IMR-90 (cell line): ENCODE measurements around the gene PLEKHH1. TPM values are rescaled to one million over a fixed set of nuclear protein-coding genes. Genes with fewer than 3 reads are reported as not detected.

Experiments
- ATAC-seq: fragments of 200-7000 bp; cut with Tn5 transposase; 2 replicates; pipeline ENCODE4 v1.9.1; 2020; ENCODE audit warnings: low read depth, mild to moderate bottlenecking, moderate library complexity
- BruUV-seq: library from RNA; stranded (reverse); fragments of 400-500 nt; replicated peaks from 2 replicates; lab custom pipeline; 2021; lab: Mats Ljungman, UMichigan
- CTCF ChIA-PET: fragments of 300-600 bp; formaldehyde crosslinking; extraction: SDS; loops from one replicate; lab custom pipeline; 2021; ENCODE audit warnings: antibody characterized with exemption; lab: Yijun Ruan, JAX
- POLR2A ChIA-PET: fragments of 300-600 bp; sonication (Branson Sonifier 250); formaldehyde crosslinking; loops from one replicate; lab custom pipeline; 2022; ENCODE audit warnings: antibody characterized with exemption; ENCODE audit not compliant: unreplicated experiment; lab: Charles Lee
- DNase-seq: peaks from one replicate; pipeline ENCODE4 v3.0.0; 2013
- H2AFZ ChIP-seq: replicated peaks from 2 replicates; pipeline ENCODE3; 2013; ENCODE audit warnings: low read length, mild to moderate bottlenecking; ENCODE audit not compliant: poor library complexity
- H2AK5ac ChIP-seq: 2 replicates; pipeline ENCODE4 v1.6.1; 2013; ENCODE audit warnings: low read depth, low read length, inconsistent platforms
- H2AK9ac ChIP-seq: replicated peaks from 2 replicates; pipeline ENCODE3; 2013; ENCODE audit warnings: mild to moderate bottlenecking, low read depth, low read length, moderate library complexity; ENCODE audit not compliant: poor library complexity
- H2BK120ac ChIP-seq: 2 replicates; pipeline ENCODE4 v1.6.1; 2013; ENCODE audit warnings: low read depth, low read length, inconsistent platforms
- H2BK15ac ChIP-seq: 3 replicates; pipeline ENCODE4 v1.6.1; 2013; ENCODE audit warnings: low read depth, low read length, inconsistent platforms
- H2BK20ac ChIP-seq: 2 replicates; pipeline ENCODE4 v1.6.1; 2013; ENCODE audit warnings: low read depth, mild to moderate bottlenecking, inconsistent platforms, low read length, moderate library complexity
- H2BK5ac ChIP-seq: 2 replicates; pipeline ENCODE4 v1.6.1; 2013; ENCODE audit warnings: mild to moderate bottlenecking, low read depth, low read length, inconsistent platforms; ENCODE audit not compliant: poor library complexity, severe bottlenecking
- H3K14ac ChIP-seq: replicated peaks from 2 replicates; pipeline ENCODE4 v1.6.1; 2013; ENCODE audit warnings: low read depth, low read length, inconsistent platforms
- H3K18ac ChIP-seq: 2 replicates; pipeline ENCODE4 v1.6.1; 2013; ENCODE audit warnings: low read depth, low read length, control low read depth
- H3K23ac ChIP-seq: 2 replicates; pipeline ENCODE4 v1.6.1; 2013; ENCODE audit warnings: low read depth, low read length, inconsistent platforms
- H3K27ac ChIP-seq: 2 replicates; pipeline ENCODE4 v1.5.1; 2013; ENCODE audit warnings: mild to moderate bottlenecking, control low read depth, low read length; ENCODE audit not compliant: insufficient read depth
- H3K27me3 ChIP-seq: 2 replicates; pipeline ENCODE4 v1.6.1; 2013; ENCODE audit warnings: low read length; ENCODE audit not compliant: control insufficient read depth, insufficient read depth
- H3K36me3 ChIP-seq: 2 replicates; pipeline ENCODE4 v1.6.1; 2013; ENCODE audit warnings: low read length, mixed read lengths; ENCODE audit not compliant: control insufficient read depth, insufficient read depth
- H3K4ac ChIP-seq: 2 replicates; pipeline ENCODE4 v1.6.1; 2013; ENCODE audit warnings: low read depth, low read length, inconsistent platforms
- H3K4me1 ChIP-seq: 2 replicates; pipeline ENCODE4 v1.6.1; 2013; ENCODE audit warnings: low read length, mixed read lengths; ENCODE audit not compliant: control insufficient read depth, insufficient read depth
- H3K4me2 ChIP-seq: 2 replicates; pipeline ENCODE4 v1.6.1; 2013; ENCODE audit warnings: low read depth, mild to moderate bottlenecking, control low read depth, low read length, moderate library complexity
- H3K4me3 ChIP-seq: 2 replicates; pipeline ENCODE4 v1.5.1; 2013; ENCODE audit warnings: low read depth, mild to moderate bottlenecking, control low read depth, low read length, moderate library complexity; ENCODE audit not compliant: insufficient read depth
- H3K56ac ChIP-seq: 2 replicates; pipeline ENCODE4 v1.6.1; 2013; ENCODE audit warnings: low read length, inconsistent platforms; ENCODE audit not compliant: insufficient read depth; ENCODE audit errors: extremely low read depth
- H3K79me1 ChIP-seq, 2 experiments: 2 replicates each; pipeline ENCODE4 v1.6.1; 2013; ENCODE audit warnings: low read length in 2 of 2, inconsistent platforms in 1 of 2, low read depth in 1 of 2
- H3K9ac ChIP-seq: 2 replicates; pipeline ENCODE4 v1.6.1; 2013; ENCODE audit warnings: low read depth, low read length, control low read depth
- H3K9me1 ChIP-seq: 2 replicates; pipeline ENCODE4 v1.6.1; 2013; ENCODE audit warnings: low read length, inconsistent platforms; ENCODE audit not compliant: insufficient read depth
- H3K9me3 ChIP-seq: 2 replicates; pipeline ENCODE4 v1.6.1; 2013; ENCODE audit warnings: low read length; ENCODE audit not compliant: control insufficient read depth, insufficient read depth
- H4K20me1 ChIP-seq: 2 replicates; pipeline ENCODE4 v1.6.1; 2013; ENCODE audit warnings: low read length, inconsistent platforms; ENCODE audit not compliant: insufficient read depth
- H4K5ac ChIP-seq: 2 replicates; pipeline ENCODE4 v1.6.1; 2013; ENCODE audit warnings: mild to moderate bottlenecking, low read depth, low read length, control low read depth
- H4K8ac ChIP-seq, 2 experiments: 2 replicates each; pipeline ENCODE4 v1.6.1; 2013; ENCODE audit warnings: low read depth in 2 of 2, low read length in 2 of 2, control low read depth in 1 of 2, inconsistent platforms in 1 of 2
- H4K91ac ChIP-seq: 2 replicates; pipeline ENCODE4 v1.6.1; 2013; ENCODE audit warnings: low read depth, low read length, inconsistent platforms; ENCODE audit not compliant: insufficient read depth
- CHD1 ChIP-seq: IDR thresholded peaks from 2 replicates; pipeline ENCODE4 v1.6.1; 2012; ENCODE audit warnings: low read depth, low read length, improper control_type of control experiment
- MAZ ChIP-seq: IDR thresholded peaks from 2 replicates; pipeline ENCODE4 v1.6.1; 2012; ENCODE audit warnings: low read depth, mild to moderate bottlenecking, low read length, improper control_type of control experiment, moderate library complexity, borderline replicate concordance
- MXI1 ChIP-seq: IDR thresholded peaks from 2 replicates; pipeline ENCODE4 v1.6.1; 2012; ENCODE audit warnings: low read depth, mild to moderate bottlenecking, low read length, moderate library complexity, borderline replicate concordance
- POLR2A ChIP-seq: IDR thresholded peaks from 2 replicates; pipeline ENCODE4 v1.6.1; 2012; ENCODE audit warnings: mild to moderate bottlenecking, low read depth, low read length
- RFX5 ChIP-seq: IDR thresholded peaks from 2 replicates; pipeline ENCODE4 v1.8.0; 2012; ENCODE audit warnings: low read depth, mild to moderate bottlenecking, low read length, moderate library complexity
- WGBS, 2 experiments: methylation state at CpG; one replicate each; pipeline versions ENCODE4 v1.1.5 to v1.1.7; 2013; ENCODE audit warnings: missing lambda C conversion rate in 2 of 2; ENCODE audit not compliant: insufficient read length in 1 of 2; ENCODE audit errors: extremely low coverage in 2 of 2; 5-methylcytosine and 5-hydroxymethylcytosine counted together
- dilution Hi-C: fragments of 300-500 bp; cut with HindIII; formaldehyde crosslinking; loops from one replicate; pipeline ENCODE4 v1.14.3; 2018; ENCODE audit warnings: low sequenced_read_pairs; ENCODE audit not compliant: unreplicated experiment
- in situ Hi-C: fragments of 300-500 bp; cut with MboI; formaldehyde crosslinking; loops from 3 replicates; pipeline ENCODE4 v1.14.3; 2019; ENCODE audit warnings: low sequenced_read_pairs, inconsistent platforms, mixed read lengths
- intact Hi-C: fragments of 100-400 bp; cut with micrococcal nuclease; formaldehyde crosslinking; loops from 2 replicates; pipeline ENCODE4 v1.10.0; 2022
- polyA plus RNA-seq, 3 experiments: library from polyadenylated mRNA; depleted of rRNA; stranded (reverse); fragments of >200 nt; gene quantifications; 2 replicates each; pipeline ENCODE4 v1.2.3, GENCODE V29; 2012; ENCODE audit warnings: low replicate concordance in 1 of 3
- total RNA-seq: library from RNA; depleted of rRNA; stranded (reverse); fragments of >200 nt; gene quantifications from 2 replicates; pipeline ENCODE4 v1.2.3, GENCODE V29; 2012

Gene PLEKHH1
- total and polyA plus RNA-seq, 2 of the 4 experiments (the other 2 are of a cell fraction), result under 0.01 to 0.34 TPM

DNA sequence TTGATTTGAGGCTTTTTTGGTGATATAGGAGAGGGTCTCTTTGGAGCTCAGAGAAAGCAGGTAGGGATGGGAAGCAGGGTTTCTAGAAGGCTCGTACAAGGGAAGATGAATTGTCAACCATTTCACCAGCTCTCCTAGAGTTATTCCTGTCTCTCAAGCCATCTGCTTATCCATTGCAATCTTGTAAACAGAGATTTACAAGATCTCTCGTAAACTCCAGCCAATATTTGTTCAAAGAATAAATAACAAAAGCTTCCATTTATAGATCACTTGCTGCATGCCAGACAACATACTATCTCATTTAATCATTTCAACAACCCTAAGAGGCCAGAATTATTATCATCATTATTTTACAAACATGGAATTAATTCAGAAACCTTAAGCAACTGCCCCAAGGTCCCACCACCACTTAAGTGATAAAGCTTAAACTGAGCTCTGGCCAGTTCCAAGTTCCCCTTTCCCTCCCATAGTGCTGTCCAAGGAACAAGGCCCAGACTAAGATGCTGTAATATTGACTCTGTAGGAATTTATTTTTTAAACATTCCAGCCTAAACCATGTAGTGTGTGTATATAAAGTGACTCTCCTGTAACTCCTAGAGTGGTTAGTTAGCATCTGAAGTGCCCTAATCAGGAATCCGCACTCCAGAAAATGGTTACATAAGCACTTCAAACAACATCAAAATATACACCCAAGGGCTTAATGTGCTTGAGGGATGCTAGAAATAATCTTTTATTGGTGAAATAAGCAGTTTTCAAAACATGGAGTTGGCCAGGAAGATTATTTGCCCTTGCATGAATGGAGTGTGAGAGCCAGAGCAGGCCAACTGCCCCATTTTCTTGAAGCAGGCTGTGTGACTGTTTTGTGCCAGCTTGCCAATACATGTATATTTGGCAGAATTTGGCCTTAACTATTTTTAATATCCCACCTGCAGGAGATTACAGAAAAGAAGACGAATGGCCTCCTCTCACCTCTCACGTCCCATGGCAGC is 2.8 kb upstream of the PLEKHH1 start:
- no peak overlapping the region for H2BK15ac ChIP-seq
- no peak overlapping the region for H2AK9ac ChIP-seq
- DNase-seq, result no peak
- ATAC-seq, result no peak
- H3K4me3 ChIP-seq, result no peak overlapping the region
- no peak overlapping the region for H3K4me2 ChIP-seq
- ChIA-PET CTCF (interaction anchor here (0.5 to 1.2 kb wide), 3 partner anchors 41 to 174 kb away, joined by 3 to 5 read pairs (median 4); no protein-coding TSS in a partner anchor), POLR2A (no interaction called here)
- no peaks in the 10 kb centered on the region for H3K36me3 ChIP-seq
- H2BK120ac ChIP-seq, result no peak overlapping the region
- H3K18ac ChIP-seq, result no peak overlapping the region
- H3K23ac ChIP-seq, result no peak overlapping the region
- H2AK5ac ChIP-seq, result no peak overlapping the region
- H3K4me1 ChIP-seq, result no peaks in the 10 kb centered on the region
- no peaks in the 10 kb centered on the region for H3K9me3 ChIP-seq
- H4K8ac ChIP-seq, result no peak overlapping the region
- no peak overlapping the region for H3K4ac ChIP-seq
- no peaks in the 10 kb centered on the region for H4K20me1 ChIP-seq
- H3K14ac ChIP-seq, result no peak overlapping the region
- no TSS peak for BruUV-seq
- H3K56ac ChIP-seq, result no peak overlapping the region
- peaks cover 43% of the 10 kb centered on the region for H3K27me3 ChIP-seq
- intact Hi-C loops (loop anchor here (5.0 kb wide), 1 partner anchor 137 kb away; no protein-coding TSS in a partner anchor), dilution Hi-C loops (no loop called here), in situ Hi-C loops (no loop called here)
- no peak overlapping the region for H3K27ac ChIP-seq
- no peak overlapping the region for H4K91ac ChIP-seq
- no peak overlapping the region for H3K9ac ChIP-seq
- TF ChIP-seq RFX5 (no peak), MXI1 (no peak), CHD1 (no peak), MAZ (no peak), POLR2A (no peak)
- no peak overlapping the region for H2BK20ac ChIP-seq
- H2BK5ac ChIP-seq, result no peak overlapping the region
- no peak overlapping the region for H4K5ac ChIP-seq
- H2AFZ ChIP-seq, result no peak overlapping the region
- WGBS, 2 experiments, result 32% methylated on average over 3 of the region's 5 CpGs; no CpG with 5 or more reads in 1 of the 2 experiments
- no peaks in the 10 kb centered on the region for H3K79me1 ChIP-seq
- no peaks in the 10 kb centered on the region for H3K9me1 ChIP-seq
